DOHH2 (cell line): ENCODE results near the gene CRYBG3.

Experiments used
- H3F3A ChIP-seq: fragments of 200-600 bp; sonication (generic), shearing (Covaris generic); 2 replicates; pipeline ENCODE4 v1.6.0; 2016; ENCODE audit warnings: antibody characterized with exemption, mild to moderate bottlenecking; ENCODE audit not compliant: control insufficient read depth, insufficient read depth
- H3K27ac ChIP-seq: fragments of 200-600 bp; sonication (generic); 2 replicates; pipeline ENCODE4 v1.5.1; 2014; ENCODE audit warnings: low read depth, mild to moderate bottlenecking, low read length, moderate library complexity
- H3K27me3 ChIP-seq: fragments of 200-600 bp; sonication (generic); 2 replicates; pipeline ENCODE4 v1.6.1; 2014; ENCODE audit warnings: mild to moderate bottlenecking, low read length, mixed read lengths; ENCODE audit not compliant: control insufficient read depth
- H3K36me3 ChIP-seq: fragments of 200-600 bp; sonication (generic); 2 replicates; pipeline ENCODE4 v1.6.1; 2014; ENCODE audit warnings: mild to moderate bottlenecking, low read length, moderate library complexity, mixed read lengths; ENCODE audit not compliant: control insufficient read depth
- H3K4me1 ChIP-seq: fragments of 200-600 bp; sonication (generic); 2 replicates; pipeline ENCODE4 v1.6.1; 2014; ENCODE audit warnings: mild to moderate bottlenecking, low read length, mixed read lengths; ENCODE audit not compliant: control insufficient read depth
- H3K4me2 ChIP-seq: fragments of 200-600 bp; sonication (generic); 2 replicates; pipeline ENCODE4 v1.6.0; 2014; ENCODE audit warnings: mild to moderate bottlenecking, low read length, moderate library complexity
- H3K4me3 ChIP-seq: fragments of 200-600 bp; sonication (generic); 2 replicates; pipeline ENCODE4 v1.5.1; 2014; ENCODE audit warnings: mild to moderate bottlenecking, low read length, mixed read lengths
- H3K79me2 ChIP-seq: fragments of 200-600 bp; sonication (generic); 2 replicates; pipeline ENCODE4 v1.6.1; 2014; ENCODE audit warnings: mild to moderate bottlenecking, low read length, mixed read lengths; ENCODE audit not compliant: control insufficient read depth
- H3K9me2 ChIP-seq: fragments of 200-600 bp; sonication (generic); replicated peaks from 2 replicates; pipeline ENCODE4 v1.6.1; 2014; ENCODE audit warnings: mild to moderate bottlenecking, low read length, mixed read lengths; ENCODE audit not compliant: control insufficient read depth
- H3K9me3 ChIP-seq: fragments of 200-600 bp; sonication (generic); 2 replicates; pipeline ENCODE4 v1.6.1; 2014; ENCODE audit warnings: antibody characterized with exemption, low read length, mixed read lengths; ENCODE audit not compliant: control insufficient read depth, insufficient read depth
- H4K20me1 ChIP-seq: fragments of 200-600 bp; sonication (generic); 2 replicates; pipeline ENCODE4 v1.6.0; 2014; ENCODE audit warnings: low read depth, mild to moderate bottlenecking, antibody characterized with exemption, low read length, moderate library complexity; ENCODE audit not compliant: control insufficient read depth, insufficient read depth
- CTCF ChIP-seq: fragments of 200-600 bp; sonication (generic); IDR thresholded peaks from one replicate; pipeline ENCODE4 v1.5.1; 2014; ENCODE audit warnings: antibody characterized with exemption, mild to moderate bottlenecking, low read depth, low read length; ENCODE audit not compliant: poor library complexity, severe bottlenecking
- EZH2phosphoT487 ChIP-seq: fragments of 200-600 bp; sonication (generic); IDR thresholded peaks from 2 replicates; pipeline ENCODE4 v1.6.1; 2017; ENCODE audit warnings: borderline replicate concordance, mild to moderate bottlenecking, antibody characterized with exemption, low read length, moderate library complexity, mixed read lengths

Gene CRYBG3

GRCh38 chr3:97917813-97918536 lies 96.2 kb downstream of the CRYBG3 start:
- Histone ChIP-seq H3K9me3 (no peaks in the 10 kb centered on the region), H3K4me2 (no peak overlapping the region), H3K36me3 (no peaks in the 10 kb centered on the region), H3K27me3 (no peaks in the 10 kb centered on the region), H3K27ac (no peak overlapping the region), H3K4me1 (no peaks in the 10 kb centered on the region), H3K9me2 (no peaks in the 10 kb centered on the region), H3K79me2 (no peaks in the 10 kb centered on the region), H3F3A (no peaks in the 10 kb centered on the region), H3K4me3 (no peak overlapping the region), H4K20me1 (no peaks in the 10 kb centered on the region)
- no peak for TF ChIP-seq CTCF
- no peak for TF ChIP-seq EZH2phosphoT487

GRCh38 chr3:97927704-97928103 lies 105.9 kb downstream of the CRYBG3 start:
- no peaks in the 10 kb centered on the region for H4K20me1 ChIP-seq
- H3K4me1 ChIP-seq, result no peaks in the 10 kb centered on the region
- no peaks in the 10 kb centered on the region for H3K9me2 ChIP-seq
- H3K9me3 ChIP-seq, result no peaks in the 10 kb centered on the region
- no peak overlapping the region for H3K4me3 ChIP-seq
- no peak overlapping the region for H3K4me2 ChIP-seq
- no peaks in the 10 kb centered on the region for H3F3A ChIP-seq
- TF ChIP-seq CTCF (no peak), EZH2phosphoT487 (no peak)
- no peaks in the 10 kb centered on the region for H3K79me2 ChIP-seq
- H3K36me3 ChIP-seq, result no peaks in the 10 kb centered on the region
- H3K27ac ChIP-seq, result no peak overlapping the region
- H3K27me3 ChIP-seq, result no peaks in the 10 kb centered on the region

DNA sequence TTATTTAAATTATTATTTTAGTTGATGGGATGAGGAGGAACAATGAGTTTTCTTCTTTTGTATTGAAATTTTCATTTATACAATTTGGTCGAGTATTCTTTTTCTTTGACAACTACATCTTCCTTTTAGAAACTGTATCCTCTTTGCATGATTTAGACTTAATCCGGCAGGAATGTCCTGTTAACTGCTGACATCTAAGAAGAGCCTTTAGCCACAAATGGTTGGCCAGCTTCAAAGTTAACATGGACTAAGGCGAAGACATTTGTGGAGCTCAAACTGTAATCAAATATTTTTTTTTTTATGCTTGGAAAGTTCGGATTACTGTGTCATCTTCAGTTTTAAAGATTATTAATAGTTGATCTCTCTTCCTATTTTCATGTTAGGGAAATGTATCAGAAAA lies 107.2 kb downstream of the CRYBG3 start:
- Histone ChIP-seq H3K27ac (no peak overlapping the region), H3K79me2 (no peaks in the 10 kb centered on the region), H3K4me1 (no peaks in the 10 kb centered on the region), H3K9me3 (no peaks in the 10 kb centered on the region), H3K4me2 (no peak overlapping the region), H3K9me2 (no peaks in the 10 kb centered on the region), H3K27me3 (no peaks in the 10 kb centered on the region), H3K4me3 (no peak overlapping the region), H3F3A (no peaks in the 10 kb centered on the region), H4K20me1 (no peaks in the 10 kb centered on the region), H3K36me3 (no peaks in the 10 kb centered on the region)
- no peak for TF ChIP-seq CTCF
- no peak for TF ChIP-seq EZH2phosphoT487
